Measurements from ENCODE around the gene KIAA1328. TPM values are rescaled to one million over a fixed set of nuclear protein-coding genes. Genes with fewer than 3 reads are reported as not detected.

Gene KIAA1328
- total and polyA plus RNA-seq, 2 donors (not counting 3 experiments of a cell fraction or from before 2014, with no cell fraction given): 2.7 to 6.5 TPM

DNA sequence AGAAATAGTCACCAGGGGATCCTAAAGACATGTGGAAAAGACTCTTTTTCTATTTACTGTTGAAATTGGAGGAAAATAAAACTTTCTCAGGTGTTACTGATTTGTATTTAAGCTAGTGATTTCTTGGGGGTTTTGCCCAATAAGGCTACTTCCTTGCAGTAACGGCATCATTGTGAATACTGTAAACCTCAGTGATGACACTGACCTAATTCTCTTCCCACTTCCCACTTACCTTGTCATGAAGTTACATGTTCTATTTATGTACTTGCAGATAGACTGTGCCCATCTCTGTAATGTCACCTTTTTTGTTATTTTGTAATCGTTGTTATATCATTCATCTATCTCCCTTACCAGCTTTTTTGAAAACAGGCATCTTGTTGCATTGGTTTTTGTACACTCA is 134.5 kb downstream of the KIAA1328 start:
- Histone ChIP-seq H3K9me3 (replicated peaks; ENCODE audit: control insufficient read depth, insufficient read depth, low read length) (no peaks in the 10 kb centered on the region), H3K27ac (ENCODE audit: insufficient read depth, low read depth, low read length) (no peak overlapping the region), H2AFZ (ENCODE audit: low read depth, low read length) (no peak overlapping the region), H3K36me3 (ENCODE audit: control insufficient read depth in 2 of 2, extremely low read depth in 1 of 2, insufficient read depth in 2 of 2, low read length in 2 of 2) (no peaks in the 10 kb centered on the region), H3K4me1 (ENCODE audit: control insufficient read depth, extremely low read depth, insufficient read depth, low read length) (no peaks in the 10 kb centered on the region), H3K79me2 (ENCODE audit: control insufficient read depth, insufficient read depth, low read length) (no peaks in the 10 kb centered on the region), H3K27me3 (ENCODE audit: control insufficient read depth in 2 of 2, insufficient read depth in 2 of 2, low read length in 2 of 2) (no peaks in the 10 kb centered on the region), H4K20me1 (replicated peaks; ENCODE audit: control insufficient read depth, extremely low read depth, insufficient read depth, low read length) (no peaks in the 10 kb centered on the region), H3K9me1 (replicated peaks; ENCODE audit: control insufficient read depth, extremely low read depth, insufficient read depth, low read length) (no peaks in the 10 kb centered on the region), H3K9ac (replicated peaks; ENCODE audit: extremely low read depth, insufficient read depth, low read length) (no peak overlapping the region), H3K4me2 (ENCODE audit: insufficient read depth, low read length) (no peak overlapping the region), H3K4me3 (replicated peaks in 1 of 3; ENCODE audit: insufficient read depth in 1 of 3, low read depth in 1 of 3, low read length in 3 of 3) (no peak overlapping the region)
- intact Hi-C loops (cut with micrococcal nuclease): no loop called here
- FAIRE-seq (no peak), DNase-seq (ENCODE audit: low read depth, low spot score) (no peak)
- dilution Hi-C loops (cut with MboI; ENCODE audit: extremely low pct_ligation_motif_present, low sequenced_read_pairs): no loop called here
- TF ChIP-seq POLR2AphosphoS5 (IDR thresholded peaks at IDR 0.05; ENCODE audit: insufficient read depth, low read depth, low read length) (no peak), MYC (IDR thresholded peaks at IDR 0.05; ENCODE audit: low read depth, low read length) (no peak), JUN (IDR thresholded peaks at IDR 0.05; ENCODE audit: borderline replicate concordance, insufficient read depth, insufficient read length, low read depth) (no peak), POLR2A (IDR thresholded peaks at IDR 0.05; ENCODE audit: low read depth, low read length) (no peak), FOS (IDR thresholded peaks at IDR 0.05; ENCODE audit: borderline replicate concordance, insufficient read depth, low read length) (no peak), GATA2 (IDR thresholded peaks at IDR 0.05; ENCODE audit: insufficient read depth, insufficient read length, low read depth, low read length) (no peak), EZH2 (IDR thresholded peaks at IDR 0.05; ENCODE audit: borderline replicate concordance, low read depth, low read length, severe bottlenecking) (no peak)
- TF ChIP-seq, protein P1, sequence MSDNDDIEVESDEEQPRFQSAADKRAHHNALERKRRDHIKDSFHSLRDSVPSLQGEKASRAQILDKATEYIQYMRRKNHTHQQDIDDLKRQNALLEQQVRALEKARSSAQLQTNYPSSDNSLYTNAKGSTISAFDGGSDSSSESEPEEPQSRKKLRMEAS (IDR thresholded peaks at IDR 0.05; ENCODE audit: insufficient read depth, insufficient read length): no peak
- TF ChIP-seq, protein P2, sequence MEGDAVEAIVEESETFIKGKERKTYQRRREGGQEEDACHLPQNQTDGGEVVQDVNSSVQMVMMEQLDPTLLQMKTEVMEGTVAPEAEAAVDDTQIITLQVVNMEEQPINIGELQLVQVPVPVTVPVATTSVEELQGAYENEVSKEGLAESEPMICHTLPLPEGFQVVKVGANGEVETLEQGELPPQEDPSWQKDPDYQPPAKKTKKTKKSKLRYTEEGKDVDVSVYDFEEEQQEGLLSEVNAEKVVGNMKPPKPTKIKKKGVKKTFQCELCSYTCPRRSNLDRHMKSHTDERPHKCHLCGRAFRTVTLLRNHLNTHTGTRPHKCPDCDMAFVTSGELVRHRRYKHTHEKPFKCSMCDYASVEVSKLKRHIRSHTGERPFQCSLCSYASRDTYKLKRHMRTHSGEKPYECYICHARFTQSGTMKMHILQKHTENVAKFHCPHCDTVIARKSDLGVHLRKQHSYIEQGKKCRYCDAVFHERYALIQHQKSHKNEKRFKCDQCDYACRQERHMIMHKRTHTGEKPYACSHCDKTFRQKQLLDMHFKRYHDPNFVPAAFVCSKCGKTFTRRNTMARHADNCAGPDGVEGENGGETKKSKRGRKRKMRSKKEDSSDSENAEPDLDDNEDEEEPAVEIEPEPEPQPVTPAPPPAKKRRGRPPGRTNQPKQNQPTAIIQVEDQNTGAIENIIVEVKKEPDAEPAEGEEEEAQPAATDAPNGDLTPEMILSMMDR (IDR thresholded peaks at IDR 0.05; ENCODE audit: extremely low read depth in 1 of 2, insufficient read depth in 1 of 2, low read depth in 1 of 2, low read length in 2 of 2): no peak
- no TSS peak for BruUV-seq (replicated peaks)
- CTCF ChIA-PET: no interaction called here
- POLR2A ChIA-PET: no interaction called here
